Stimulated activated CD4-positive, alpha-beta T cell treated with anti-CD3 and anti-CD28 coated beads, Interleukin-4, amount 100 ng/mL, for 24 hours (primary cell): ENCODE measurements around the gene RREB1.
A peak's percentile ranks its signal among the peaks of the same experiment; 100 is the strongest.

ENCODE experiments used
- DNase-seq: peaks from one replicate; pipeline ENCODE4 v3.0.0-alpha.2; 2020

The RREB1 gene

GRCh38 chr6:7107578-7108195 is at the start of gene RREB1:
Gene RREB1 (plus strand): TSS chr6:7107961. CDS start chr6:7181912, 73,951 bp downstream.
- peak; percentile 68 for DNase-seq

- no peak for DNase-seq
Measured at GRCh38 chr6:7058250-7058923, 49.4 kb upstream of the RREB1 start.

GRCh38 chr6:7060769-7061516 is 46.8 kb upstream of the RREB1 start:
- DNase-seq: no peak

GRCh38 chr6:7062451-7063162 is 45.2 kb upstream of the RREB1 start:
- no peak for DNase-seq

GRCh38 chr6:7067305-7067704 is 40.5 kb upstream of the RREB1 start:
- no peak for DNase-seq

GRCh38 chr6:7071405-7071804 is 36.4 kb upstream of the RREB1 start:
- no peak for DNase-seq

- DNase-seq: no peak
Measured at GRCh38 chr6:7073082-7073820, 34.5 kb upstream of the RREB1 start.

- DNase-seq: peak; percentile 78
Measured at GRCh38 chr6:7073821-7074525, 33.8 kb upstream of the RREB1 start.

GRCh38 chr6:7074870-7075269 is 32.9 kb upstream of the RREB1 start:
- no peak for DNase-seq

- no peak for DNase-seq
Measured at GRCh38 chr6:7075341-7076000, 32.3 kb upstream of the RREB1 start.

- DNase-seq: no peak
Measured at GRCh38 chr6:7077856-7078255, 29.9 kb upstream of the RREB1 start.

GRCh38 chr6:7078856-7079255 is 28.9 kb upstream of the RREB1 start:
- DNase-seq: no peak

GRCh38 chr6:7080311-7080710 is 27.4 kb upstream of the RREB1 start:
- DNase-seq: no peak

GRCh38 chr6:7085911-7086310 is 21.9 kb upstream of the RREB1 start:
- DNase-seq: no peak

GRCh38 chr6:7086488-7086887 is 21.3 kb upstream of the RREB1 start:
- peak; percentile 42 for DNase-seq

GRCh38 chr6:7087066-7087465 is 20.7 kb upstream of the RREB1 start:
- no peak for DNase-seq

GRCh38 chr6:7087491-7087979 is 20.2 kb upstream of the RREB1 start:
- DNase-seq: peak; percentile 24

GRCh38 chr6:7088076-7088742 is 19.6 kb upstream of the RREB1 start:
- peak; percentile 16 for DNase-seq

GRCh38 chr6:7098993-7099392 is 8.8 kb upstream of the RREB1 start:
- DNase-seq: no peak

- no peak for DNase-seq
Measured at GRCh38 chr6:7100072-7100752, 7.5 kb upstream of the RREB1 start.
